ENCODE data around the gene THRA. TPM values are rescaled to one million over a fixed set of nuclear protein-coding genes. Genes with fewer than 3 reads are reported as not detected.

THRA gene
- total and polyA plus RNA-seq, 9 of the 15 experiments (the other 6 are each of a cell fraction or from before 2014, with no cell fraction given), result 0.34 to 23.4 (median 12.7) TPM

- TF ChIP-seq GABPB1 (CRISPR knock-in tag; IDR thresholded peaks at IDR 0.05) (0 out of 2 replicates have a peak, but pooled peaks have one; percentile 33), MTA3 (IDR thresholded peaks at IDR 0.05; ENCODE audit: borderline replicate concordance) (peak; percentile 18; the same call in 1 of the 2 replicates), XRCC5 (IDR thresholded peaks at IDR 0.05; ENCODE audit: low read depth, low read length) (peak; percentile 65), TFAP4 (CRISPR knock-in tag; IDR thresholded peaks at IDR 0.05; ENCODE audit: borderline replicate concordance) (peak; percentile 52; the same call in 1 of the 2 replicates), RBFOX2 (IDR thresholded peaks at IDR 0.05; ENCODE audit: low read depth, low read length) (peak; percentile 36), UBTF (IDR thresholded peaks at IDR 0.05; ENCODE audit: borderline replicate concordance in 1 of 2, low read depth in 2 of 2, low read length in 2 of 2) (0 out of 4 replicates have a peak, but pooled peaks of 1 of the 2 experiments have one; percentile 32), ZNF408 (CRISPR knock-in tag; IDR thresholded peaks at IDR 0.05; ENCODE audit: low read depth) (no peak), SMC3 (conservative IDR thresholded peaks at IDR 0.05; ENCODE audit: insufficient read depth, low read depth, low read length) (peak; percentile 67), RAD21 (CRISPR knock-in tag; conservative IDR thresholded peaks at IDR 0.05 in 1 of 2, IDR thresholded peaks at IDR 0.05 in 1 of 2) (peak in 1 of 2 experiments; percentile 70; a peak in 3 of 4 replicates), RB1 (IDR thresholded peaks at IDR 0.05; ENCODE audit: low read depth) (peak; percentile 84; the same call in 1 of the 2 replicates), RBM22 (IDR thresholded peaks at IDR 0.05; ENCODE audit: low read depth, low read length, poor library complexity, severe bottlenecking) (peak; percentile 50), CTCF (IDR thresholded peaks at IDR 0.05 in 2 of 3, conservative IDR thresholded peaks at IDR 0.05 in 1 of 3; ENCODE audit: insufficient read depth in 2 of 3, low read depth in 1 of 3, low read length in 3 of 3) (peak; percentile 83 to 90 (median 85)), E2F6 (IDR thresholded peaks at IDR 0.05; ENCODE audit: borderline replicate concordance in 1 of 2, extremely low read depth in 1 of 2, insufficient read depth in 1 of 2, insufficient read length in 1 of 2, low read depth in 1 of 2, low read length in 1 of 2, poor library complexity in 1 of 2, severe bottlenecking in 1 of 2) (peak in 1 of 2 experiments; percentile 56), CTCFL (IDR thresholded peaks at IDR 0.05; ENCODE audit: borderline replicate concordance, insufficient read depth, low read depth, low read length, poor library complexity, severe bottlenecking) (peak; percentile 83)
Measured at GRCh38 chr17:40026816-40027613, 35.8 kb upstream of the THRA start (continued).

Measured in K562 (cell line).